Measurements from ENCODE around the gene FBXO31. TPM values are rescaled to one million over a fixed set of nuclear protein-coding genes. Genes with fewer than 3 reads are reported as not detected.

FBXO31 gene
- total and polyA plus RNA-seq, 2 donors (not counting 1 experiment from before 2014, with no cell fraction given): 17.8 to 32.9 TPM

- H4K20me1 ChIP-seq (ENCODE audit: control insufficient read depth, insufficient read depth, low read length, poor library complexity, severe bottlenecking): no peaks in the 10 kb centered on the region
- no peaks in the 10 kb centered on the region for H3K4me1 ChIP-seq (ENCODE audit: control insufficient read depth in 2 of 2, insufficient read depth in 2 of 2, low read length in 2 of 2)
- H2AFZ ChIP-seq (ENCODE audit: insufficient read depth, low read depth, low read length, poor library complexity, severe bottlenecking): no peak overlapping the region
- Mint-ChIP-seq H3K27me3 (no peaks in the 10 kb centered on the region), H3K4me3 (no peak overlapping the region), H3K9me3 (ENCODE audit: insufficient read depth) (no peaks in the 10 kb centered on the region), H3K4me1 (no peaks in the 10 kb centered on the region), H3K27ac (no peak overlapping the region)
- DNase-seq: no peak
- no peaks in the 10 kb centered on the region for H3K9me3 ChIP-seq (ENCODE audit: control extremely low read depth in 1 of 3, control insufficient read depth in 2 of 3, insufficient read depth in 1 of 3, low read length in 2 of 3)
- H3K27me3 ChIP-seq (replicated peaks in 1 of 4; ENCODE audit: control extremely low read depth in 1 of 4, control insufficient read depth in 3 of 4, insufficient read depth in 4 of 4, low read length in 3 of 4): no peaks in the 10 kb centered on the region
- no peaks in the 10 kb centered on the region for H3K36me3 ChIP-seq (replicated peaks in 1 of 2; ENCODE audit: control extremely low read depth in 1 of 2, control insufficient read depth in 1 of 2, extremely low read depth in 1 of 2, insufficient read depth in 2 of 2, low read length in 1 of 2)
- no peak overlapping the region for H3K4me2 ChIP-seq (replicated peaks; ENCODE audit: low read depth, low read length, poor library complexity, severe bottlenecking)
- TF ChIP-seq CTCF (IDR thresholded peaks at IDR 0.05) (no peak), EZH2 (IDR thresholded peaks at IDR 0.05; ENCODE audit: borderline replicate concordance, insufficient read depth, low read depth, low read length, poor library complexity, severe bottlenecking) (no peak)
- H3K9ac ChIP-seq (ENCODE audit: low read length): no peak overlapping the region
- ATAC-seq (ENCODE audit: low read depth): no peak
- H3K79me2 ChIP-seq (ENCODE audit: control insufficient read depth, insufficient read depth, low read length): no peaks in the 10 kb centered on the region
- intact Hi-C loops (cut with micrococcal nuclease): no loop called here
- H3K27ac ChIP-seq (ENCODE audit: low read length in 2 of 2): no peak overlapping the region
- ChIA-PET POLR2A (no interaction called here), CTCF (no interaction called here)
- H3K4me3 ChIP-seq (ENCODE audit: control extremely low read depth in 1 of 5, extremely low read depth in 1 of 5, insufficient read depth in 1 of 5, low read depth in 2 of 5, low read length in 4 of 5): no peak overlapping the region
- WGBS (ENCODE audit: insufficient coverage): 97% methylated on average over 21 of the region's 25 CpGs
These were observed 36.7 kb upstream of the FBXO31 start for GRCh38 chr16:87420026-87421002.

- Mint-ChIP-seq H3K4me3 (no peak overlapping the region), H3K9me3 (ENCODE audit: insufficient read depth) (no peaks in the 10 kb centered on the region), H3K4me1 (no peaks in the 10 kb centered on the region), H3K27ac (no peak overlapping the region), H3K27me3 (no peaks in the 10 kb centered on the region)
- H3K4me3 ChIP-seq (ENCODE audit: control extremely low read depth in 1 of 5, extremely low read depth in 1 of 5, insufficient read depth in 1 of 5, low read depth in 2 of 5, low read length in 4 of 5): no peak overlapping the region
- no peaks in the 10 kb centered on the region for H3K4me1 ChIP-seq (ENCODE audit: control insufficient read depth in 2 of 2, insufficient read depth in 2 of 2, low read length in 2 of 2)
- no peak overlapping the region for H3K27ac ChIP-seq (ENCODE audit: low read length in 2 of 2)
- ATAC-seq (ENCODE audit: low read depth): no peak
- H3K9me3 ChIP-seq (ENCODE audit: control extremely low read depth in 1 of 3, control insufficient read depth in 2 of 3, insufficient read depth in 1 of 3, low read length in 2 of 3): no peaks in the 10 kb centered on the region
- H2AFZ ChIP-seq (ENCODE audit: insufficient read depth, low read depth, low read length, poor library complexity, severe bottlenecking): no peak overlapping the region
- H4K20me1 ChIP-seq (ENCODE audit: control insufficient read depth, insufficient read depth, low read length, poor library complexity, severe bottlenecking): no peaks in the 10 kb centered on the region
- H3K4me2 ChIP-seq (replicated peaks; ENCODE audit: low read depth, low read length, poor library complexity, severe bottlenecking): no peak overlapping the region
- WGBS (ENCODE audit: insufficient coverage): no CpG with 5 or more reads among the region's 6 CpGs
- TF ChIP-seq CTCF (IDR thresholded peaks at IDR 0.05) (no peak), EZH2 (IDR thresholded peaks at IDR 0.05; ENCODE audit: borderline replicate concordance, insufficient read depth, low read depth, low read length, poor library complexity, severe bottlenecking) (no peak)
- intact Hi-C loops (cut with micrococcal nuclease): no loop called here
- DNase-seq: no peak
- H3K27me3 ChIP-seq (replicated peaks in 1 of 4; ENCODE audit: control extremely low read depth in 1 of 4, control insufficient read depth in 3 of 4, insufficient read depth in 4 of 4, low read length in 3 of 4): peaks cover 0 to 3% (median 0%) of the 10 kb centered on the region in 4 experiments
- ChIA-PET CTCF (no interaction called here), POLR2A (no interaction called here)
- no peaks in the 10 kb centered on the region for H3K79me2 ChIP-seq (ENCODE audit: control insufficient read depth, insufficient read depth, low read length)
- no peak overlapping the region for H3K9ac ChIP-seq (ENCODE audit: low read length)
- no peaks in the 10 kb centered on the region for H3K36me3 ChIP-seq (replicated peaks in 1 of 2; ENCODE audit: control extremely low read depth in 1 of 2, control insufficient read depth in 1 of 2, extremely low read depth in 1 of 2, insufficient read depth in 2 of 2, low read length in 1 of 2)
These were observed 35.1 kb upstream of the FBXO31 start for GRCh38 chr16:87418644-87419043.
